Measurements from ENCODE around the gene ATP1B4.

ATP1B4 gene

DNA sequence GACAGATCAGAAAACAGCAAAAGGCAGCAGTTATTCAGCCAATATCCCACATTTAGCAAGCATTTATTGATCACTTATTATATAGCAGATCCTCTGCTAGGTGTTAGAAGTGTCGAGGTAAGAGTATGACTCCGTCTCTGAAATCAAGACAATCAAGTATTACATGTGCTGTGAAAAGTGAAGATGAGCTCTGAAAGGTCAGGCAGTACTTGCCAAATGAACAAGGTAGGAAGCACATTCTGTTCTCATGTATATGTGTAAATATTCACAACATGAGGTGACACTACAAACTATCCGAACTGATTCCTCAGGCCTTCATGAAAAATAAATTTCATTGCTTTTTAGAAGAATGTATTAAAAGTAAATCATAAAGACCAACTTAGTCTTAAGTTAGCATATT, 15.3 kb downstream of the ATP1B4 start:
- DNase-seq (ENCODE audit: low read depth, low spot score) = no peak

GRCh38 chrX:120377715-120378114, 15.8 kb downstream of the ATP1B4 start:
- DNase-seq (ENCODE audit: low read depth, low spot score) = no peak

DNA sequence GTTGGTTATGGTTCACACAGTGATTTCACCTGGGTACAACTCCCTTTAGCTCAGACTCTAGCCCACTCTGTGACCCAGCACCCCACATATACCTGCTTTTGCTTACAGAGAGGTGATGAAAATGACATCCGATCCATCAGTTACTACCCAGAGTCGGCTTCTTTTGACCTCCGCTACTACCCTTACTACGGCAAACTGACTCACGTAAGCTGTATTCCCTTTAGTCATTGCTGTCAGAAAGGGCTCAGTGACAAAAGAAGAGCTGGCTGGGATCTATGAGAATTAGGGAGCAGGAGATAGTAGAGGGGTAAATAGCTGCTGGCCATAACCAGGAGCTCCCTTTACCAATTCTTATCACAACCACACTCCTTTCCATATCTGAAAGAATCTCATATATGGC, 16.7 kb downstream of the ATP1B4 start:
- no peak for DNase-seq (ENCODE audit: low read depth, low spot score)

DNA sequence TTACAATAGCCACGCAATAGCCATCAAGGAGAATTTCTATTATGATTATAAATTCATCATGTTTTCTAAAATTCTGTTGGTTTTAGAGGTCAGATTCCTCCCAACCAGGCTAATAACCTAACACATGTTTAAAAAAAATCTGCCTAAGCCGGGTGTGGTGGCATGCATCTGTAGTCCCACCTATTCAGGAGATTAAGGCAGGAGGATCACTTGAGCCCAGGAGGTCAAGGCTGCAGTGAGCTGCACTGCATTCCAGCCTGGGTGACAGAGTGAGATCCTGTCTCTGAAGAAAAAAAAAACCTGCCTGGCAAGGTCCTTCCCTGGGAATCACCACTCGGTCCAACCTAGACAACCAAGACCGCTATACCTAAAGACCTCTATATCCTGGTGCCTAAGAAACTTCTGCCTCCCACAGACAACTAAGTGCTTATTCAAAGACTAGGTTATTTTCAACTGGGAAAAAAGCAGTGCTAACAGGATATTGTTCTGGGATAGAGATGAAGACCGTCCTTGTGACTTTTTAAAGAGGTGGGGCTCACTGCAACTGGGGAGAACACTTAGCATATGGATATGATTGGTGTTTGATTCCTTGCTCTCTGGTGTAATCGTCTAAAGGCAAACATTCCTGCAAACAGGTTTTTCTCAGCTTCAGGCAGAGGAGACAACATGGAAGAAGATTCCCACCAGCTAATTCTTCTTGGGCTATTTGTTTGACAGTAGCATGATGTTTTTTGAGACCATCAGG, 18.2 kb downstream of the ATP1B4 start:
- no peak for DNase-seq (ENCODE audit: low read depth, low spot score)

GRCh38 chrX:120380699-120381098, 18.8 kb downstream of the ATP1B4 start:
- DNase-seq (ENCODE audit: low read depth, low spot score) = no peak

GRCh38 chrX:120401301-120401700, 39.4 kb downstream of the ATP1B4 start:
- no peak for DNase-seq (ENCODE audit: low read depth, low spot score)

- DNase-seq (ENCODE audit: low read depth, low spot score) = no peak
Measured at GRCh38 chrX:120402369-120402768, 40.5 kb downstream of the ATP1B4 start.

DNA sequence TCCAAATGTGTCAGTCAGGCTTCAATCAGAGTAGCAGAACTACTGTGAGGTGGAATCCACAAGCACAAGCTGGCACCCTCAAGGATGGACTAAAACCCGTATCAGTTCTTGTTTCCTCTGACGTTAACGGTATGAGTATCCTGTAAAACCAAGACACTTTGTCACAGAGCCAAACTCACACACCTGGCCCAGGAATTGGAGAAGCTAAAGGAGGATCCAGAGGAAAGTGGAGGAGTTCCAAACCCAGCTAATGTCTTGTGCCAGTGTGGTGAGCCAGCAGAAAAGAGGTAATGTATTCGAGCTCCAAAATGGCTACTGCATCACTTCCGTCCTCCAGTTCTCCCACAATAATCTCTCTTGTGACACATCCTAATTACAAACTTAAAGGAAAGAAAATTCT, 44.7 kb downstream of the ATP1B4 start:
- DNase-seq (ENCODE audit: low read depth, low spot score) = no peak

GRCh38 chrX:120408168-120408567, 46.3 kb downstream of the ATP1B4 start:
- DNase-seq (ENCODE audit: low read depth, low spot score) = no peak

DNA sequence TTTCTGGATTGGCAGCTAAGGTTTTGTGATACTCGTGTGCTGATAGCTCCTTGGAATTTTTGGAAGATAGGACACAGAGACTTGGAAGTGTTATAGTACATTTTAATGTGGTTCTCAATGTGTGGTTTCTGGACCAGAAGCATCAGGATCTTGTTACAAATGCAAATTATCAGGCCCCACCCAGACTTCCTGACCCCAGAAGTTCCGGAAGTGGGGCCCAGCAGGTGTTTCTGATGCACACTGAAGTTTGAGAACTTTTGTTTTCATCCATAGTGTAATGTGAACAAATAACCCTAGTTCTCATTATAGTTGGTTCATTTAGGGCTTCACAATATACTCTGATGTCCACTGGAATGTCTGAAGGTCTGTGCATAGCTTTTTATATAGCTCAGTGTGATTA, 57.6 kb downstream of the ATP1B4 start:
- DNase-seq (ENCODE audit: low read depth, low spot score) = no peak

GRCh38 chrX:120426599-120426998, 64.7 kb downstream of the ATP1B4 start:
- DNase-seq (ENCODE audit: low read depth, low spot score) = no peak

- no peak for DNase-seq (ENCODE audit: low read depth, low spot score)
Measured at GRCh38 chrX:120428309-120428708, 66.4 kb downstream of the ATP1B4 start.

GRCh38 chrX:120429776-120430540, 68.1 kb downstream of the ATP1B4 start:
- DNase-seq (ENCODE audit: low read depth, low spot score) = no peak
